Middle frontal gyrus (tissue), 1 donor: ENCODE results near the gene LY6G5B.

Source experiments
- DNase-seq: peaks from one replicate; pipeline ENCODE4 v3.0.0-alpha.2; 2015; ENCODE audit warnings: low spot score; ENCODE audit errors: extremely low spot score

Gene LY6G5B

GRCh38 chr6:31640612-31641011 lies 29.2 kb upstream of the LY6G5B start:
- no peak for DNase-seq

- DNase-seq: no peak
Observed at GRCh38 chr6:31641370-31641769, 28.4 kb upstream of the LY6G5B start.

GRCh38 chr6:31642798-31643570 lies 26.8 kb upstream of the LY6G5B start:
- DNase-seq: no peak

GRCh38 chr6:31643818-31644454 lies 25.8 kb upstream of the LY6G5B start:
- no peak for DNase-seq

GRCh38 chr6:31645325-31645724 lies 24.5 kb upstream of the LY6G5B start:
- DNase-seq: no peak

- DNase-seq: peak; percentile 6
Observed at GRCh38 chr6:31651602-31652191, 18.1 kb upstream of the LY6G5B start.

GRCh38 chr6:31652925-31653724 lies 16.7 kb upstream of the LY6G5B start:
- peak; percentile 81 for DNase-seq

- DNase-seq: no peak
Observed at GRCh38 chr6:31654574-31655348, 15.0 kb upstream of the LY6G5B start.

- no peak for DNase-seq
Observed at GRCh38 chr6:31655349-31656237, 14.2 kb upstream of the LY6G5B start, which contains the start of gene APOM. TSS of gene APOM (plus strand) at chr6:31655894. CDS start at chr6:31655967, 73 bp downstream.

- no peak for DNase-seq
Observed at GRCh38 chr6:31657406-31658157, 12.2 kb upstream of the LY6G5B start.

- DNase-seq: no peak
Observed at GRCh38 chr6:31658158-31658688, 11.6 kb upstream of the LY6G5B start.

- DNase-seq: no peak
Observed at GRCh38 chr6:31658983-31659648, 10.7 kb upstream of the LY6G5B start.

- no peak for DNase-seq
Observed at GRCh38 chr6:31659649-31660380, 10.0 kb upstream of the LY6G5B start.

GRCh38 chr6:31660381-31661261 lies 9.2 kb upstream of the LY6G5B start, which contains the start of gene C6orf47:
TSS of gene C6orf47 (minus strand) at chr6:31660778. CDS start at chr6:31659947, 831 bp downstream.
- peak; percentile 63 for DNase-seq

GRCh38 chr6:31661262-31662123 lies 8.3 kb upstream of the LY6G5B start:
- DNase-seq: no peak
